Uterus (tissue), 4 donors: ENCODE data around the gene ESRRB. TPM values are rescaled to one million over a fixed set of nuclear protein-coding genes. Genes with fewer than 3 reads are reported as not detected.

ENCODE experiments used
- DNase-seq, 2 donors: peaks; one replicate each; pipeline ENCODE4 v3.0.0-alpha.2; 2019 to 2020
- H3K27ac ChIP-seq, 2 donors: fragments of 200-600 bp; sonication (generic); 1 replicate in 1 of 2; 2 replicates in 1 of 2; pipeline ENCODE4 v1.5.1; 2016 to 2018
- H3K27me3 ChIP-seq, 2 donors: fragments of 200-600 bp; sonication (generic); one replicate each; pipeline ENCODE4 v1.5.1; 2018 to 2019; ENCODE audit warnings: control low read depth in 1 of 2
- H3K36me3 ChIP-seq, 2 donors: fragments of 200-600 bp; sonication (generic); one replicate each; pipeline ENCODE4 v1.5.1; 2019; ENCODE audit warnings: control low read depth in 1 of 2
- H3K4me1 ChIP-seq, 2 donors: fragments of 200-600 bp; sonication (generic); one replicate each; pipeline ENCODE4 v1.5.1; 2018 to 2019; ENCODE audit warnings: control low read depth in 1 of 2
- H3K4me3 ChIP-seq, 2 donors: fragments of 200-600 bp; sonication (generic); 1 replicate in 1 of 2; 2 replicates in 1 of 2; pipeline ENCODE4 v1.5.1; 2018 to 2019; ENCODE audit warnings: mild to moderate bottlenecking in 1 of 2
- H3K9me3 ChIP-seq, 2 donors: fragments of 200-600 bp; sonication (generic); one replicate each; pipeline ENCODE4 v1.5.1; 2019; ENCODE audit warnings: control low read depth in 1 of 2
- CTCF ChIP-seq, 4 experiments: fragments of 200-600 bp in 2 of 4; fragments of 450-650 bp in 2 of 4; sonication (generic) in 2 of 4; IDR thresholded peaks; one replicate each; pipeline ENCODE4 v1.5.1; 2016 to 2019; ENCODE audit warnings: antibody characterized with exemption in 4 of 4, mild to moderate bottlenecking in 2 of 4, moderate library complexity in 1 of 4
- POLR2A ChIP-seq, 2 donors: fragments of 450-650 bp; IDR thresholded peaks; one replicate each; pipeline ENCODE4 v1.6.1; 2016; ENCODE audit warnings: antibody characterized with exemption in 2 of 2, mild to moderate bottlenecking in 1 of 2, moderate library complexity in 1 of 2
- intact Hi-C: fragments of 100-400 bp; cut with DNase I; formaldehyde crosslinking; loops from one replicate; pipeline ENCODE4 v1.15.1; 2023; ENCODE audit warnings: low total_unique reads
- total RNA-seq, 4 donors: library from RNA; depleted of rRNA in 3 of 4; stranded (reverse); fragments of >200 nt in 3 of 4; gene quantifications; one replicate each; pipeline versions ENCODE4 v1.1.0 to v1.2.4, GENCODE V29; 2014 to 2023
- donor health status: DM: yes; HTN: yes; CAD: no.

ESRRB gene
- total RNA-seq, 4 donors from 2014 or later = not detected

- no peak for DNase-seq
- Histone ChIP-seq H3K27ac (no peak overlapping the region), H3K4me1 (no peaks in the 10 kb centered on the region), H3K4me3 (no peak overlapping the region), H3K9me3 (no peaks in the 10 kb centered on the region), H3K27me3 (no peaks in the 10 kb centered on the region), H3K36me3 (no peaks in the 10 kb centered on the region)
- TF ChIP-seq POLR2A (IDR thresholded peaks at IDR 0.05) (no peak), CTCF (IDR thresholded peaks at IDR 0.05) (no peak)
- intact Hi-C loops = no loop called here
These were observed 14.7 kb downstream of the ESRRB start for GRCh38 chr14:76390621-76391020.

- no peak overlapping the region for H3K4me3 ChIP-seq
- H3K27ac ChIP-seq = no peak overlapping the region
- H3K4me1 ChIP-seq = no peaks in the 10 kb centered on the region
- H3K27me3 ChIP-seq = no peaks in the 10 kb centered on the region
- TF ChIP-seq POLR2A (IDR thresholded peaks at IDR 0.05) (no peak), CTCF (IDR thresholded peaks at IDR 0.05) (no peak)
- no peak for DNase-seq
- no peaks in the 10 kb centered on the region for H3K36me3 ChIP-seq
- intact Hi-C loops = no loop called here
- H3K9me3 ChIP-seq = no peaks in the 10 kb centered on the region
These were observed 16.2 kb downstream of the ESRRB start for GRCh38 chr14:76391981-76392690.

GRCh38 chr14:76394569-76394968 lies 18.6 kb downstream of the ESRRB start:
- Histone ChIP-seq H3K27me3 (no peaks in the 10 kb centered on the region), H3K4me3 (no peak overlapping the region), H3K27ac (no peak overlapping the region), H3K4me1 (no peaks in the 10 kb centered on the region), H3K36me3 (no peaks in the 10 kb centered on the region), H3K9me3 (no peaks in the 10 kb centered on the region)
- TF ChIP-seq POLR2A (IDR thresholded peaks at IDR 0.05) (no peak), CTCF (IDR thresholded peaks at IDR 0.05) (no peak)
- no peak for DNase-seq
- intact Hi-C loops = no loop called here

GRCh38 chr14:76395161-76395560 lies 19.2 kb downstream of the ESRRB start:
- no peaks in the 10 kb centered on the region for H3K4me1 ChIP-seq
- H3K9me3 ChIP-seq = no peaks in the 10 kb centered on the region
- TF ChIP-seq CTCF (IDR thresholded peaks at IDR 0.05) (no peak), POLR2A (IDR thresholded peaks at IDR 0.05) (no peak)
- no peaks in the 10 kb centered on the region for H3K36me3 ChIP-seq
- intact Hi-C loops = no loop called here
- no peak overlapping the region for H3K4me3 ChIP-seq
- H3K27me3 ChIP-seq = no peaks in the 10 kb centered on the region
- H3K27ac ChIP-seq = no peak overlapping the region
- DNase-seq = no peak

GRCh38 chr14:76396714-76397187 lies 20.8 kb downstream of the ESRRB start:
- H3K9me3 ChIP-seq = no peaks in the 10 kb centered on the region
- no peak for DNase-seq
- intact Hi-C loops = no loop called here
- no peak overlapping the region for H3K27ac ChIP-seq
- no peak overlapping the region for H3K4me3 ChIP-seq
- no peaks in the 10 kb centered on the region for H3K4me1 ChIP-seq
- H3K27me3 ChIP-seq = no peaks in the 10 kb centered on the region
- no peak for TF ChIP-seq CTCF (IDR thresholded peaks at IDR 0.05)
- no peak for TF ChIP-seq POLR2A (IDR thresholded peaks at IDR 0.05)
- no peaks in the 10 kb centered on the region for H3K36me3 ChIP-seq
